ENCODE measurements around the gene RCL1.
"Not testable (repeated sequence)": the region's sequence is repeated elsewhere in the genome, so short reads cannot be mapped to it uniquely, and the experiment has no call there.

Gene RCL1

GRCh38 chr9:4891674-4892073 lies 98.9 kb downstream of the RCL1 start:
- DNase-seq: no peak

- DNase-seq: no peak
Measured at GRCh38 chr9:4892501-4893194, 99.9 kb downstream of the RCL1 start.

- no peak for DNase-seq
Measured at GRCh38 chr9:4894076-4894475, 101.3 kb downstream of the RCL1 start.

- DNase-seq: not testable (repeated sequence)
Measured at GRCh38 chr9:4899853-4900252, 107.1 kb downstream of the RCL1 start.

- DNase-seq: not testable (repeated sequence)
Measured at GRCh38 chr9:4901401-4902134, 108.8 kb downstream of the RCL1 start.

GRCh38 chr9:4902135-4902475 lies 109.4 kb downstream of the RCL1 start:
- no peak for DNase-seq

GRCh38 chr9:4904322-4905134 lies 111.8 kb downstream of the RCL1 start:
- no peak for DNase-seq

- no peak for DNase-seq
Measured at GRCh38 chr9:4905135-4905490, 112.4 kb downstream of the RCL1 start.

Data from activated T-cell treated with anti-CD3 and anti-CD28 coated beads, Interleukin-2, amount 50 U/mL, for 1 hour (primary cell).